SK-MEL-5 (cell line): ENCODE data around the gene SEMA5A. TPM values are rescaled to one million over a fixed set of nuclear protein-coding genes. Genes with fewer than 3 reads are reported as not detected.

Experiments
- DNase-seq: peaks from one replicate; pipeline ENCODE4 v3.0.0-alpha.2; 2016; ENCODE audit warnings: low read depth, low spot score
- in situ Hi-C: cut with HindIII; loops from 2 replicates; pipeline ENCODE4 v1.10.0; 2016; ENCODE audit warnings: low sequenced_read_pairs, high pct_unique_total_duplicates, low pct_unique_long_range_greater_than_20kb
- total RNA-seq: library from RNA; depleted of rRNA; stranded (reverse); fragments of >200 nt; shearing (Covaris generic); gene quantifications from 2 replicates; pipeline ENCODE4 v1.2.3, GENCODE V29; 2014

The SEMA5A gene
- total RNA-seq, 1 experiment from 2014 or later: 38.1 TPM

DNA sequence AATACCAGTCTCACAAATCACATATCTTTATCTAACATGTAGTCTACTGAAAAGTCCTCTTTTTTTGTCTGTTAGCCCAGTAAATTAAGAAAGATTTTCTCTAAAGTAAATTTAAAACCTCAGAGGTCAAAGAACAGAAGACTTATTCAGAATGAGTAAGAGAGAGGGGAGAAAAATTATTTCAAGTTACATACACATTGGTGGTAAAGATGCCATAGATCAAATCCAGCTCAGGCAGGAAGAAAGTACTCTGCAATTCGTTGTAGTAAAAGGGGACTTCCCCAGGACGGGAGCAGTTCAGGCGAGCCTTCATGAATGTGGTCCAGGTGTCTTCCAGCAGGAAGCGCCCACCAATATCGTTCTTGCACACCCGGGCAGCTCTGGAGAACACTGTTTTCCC is 344.1 kb downstream of the SEMA5A start:
- in situ Hi-C loops: no loop called here

DNA sequence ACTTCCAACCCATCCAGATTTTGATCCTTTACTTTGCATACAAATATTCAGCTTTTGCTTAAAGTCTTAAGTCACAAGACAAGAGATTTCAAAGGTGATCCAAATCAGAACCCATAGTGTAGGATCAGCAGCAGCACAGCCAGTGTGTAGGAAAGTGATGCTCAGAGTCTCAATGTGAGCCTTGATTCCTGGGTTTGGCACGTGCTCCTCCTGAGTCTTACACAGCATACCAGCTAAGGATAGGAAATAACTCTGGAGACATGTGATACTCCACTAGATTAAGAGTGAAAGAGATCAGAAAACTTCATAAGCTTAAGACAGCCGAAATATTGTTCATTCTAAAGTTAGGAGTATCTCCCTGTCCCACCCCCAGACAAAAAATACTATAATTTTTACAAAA is 344.9 kb downstream of the SEMA5A start:
- peak; percentile 58 for DNase-seq
- in situ Hi-C loops: no loop called here

More for the DNA sequence above, 344.1 kb downstream of the SEMA5A start:
- no peak for DNase-seq

DNA sequence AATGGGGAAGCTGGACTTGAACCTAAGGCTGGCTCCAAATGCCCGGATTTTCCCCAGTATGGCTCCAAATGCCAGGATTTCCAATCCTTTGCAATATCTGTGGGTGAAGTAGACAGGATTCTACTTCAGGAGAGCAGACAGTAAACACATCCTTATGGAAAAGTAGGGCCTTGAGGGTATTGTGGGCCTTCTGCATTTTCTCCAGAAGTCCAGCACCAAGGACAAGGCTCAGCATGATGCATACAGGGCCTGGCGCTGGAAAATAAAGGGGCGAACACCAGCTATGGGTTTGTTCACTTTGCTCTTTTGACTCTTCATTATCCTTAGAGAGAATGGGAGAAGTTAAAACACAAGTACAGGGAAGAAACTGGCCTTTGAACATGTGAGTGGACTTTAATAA is 347.5 kb downstream of the SEMA5A start:
- no peak for DNase-seq

GRCh38 chr5:9197881-9198260 is 348.0 kb downstream of the SEMA5A start:
- DNase-seq: no peak
- in situ Hi-C loops: no loop called here

More for the DNA sequence above, 347.5 kb downstream of the SEMA5A start:
- in situ Hi-C loops: no loop called here

- no peak for DNase-seq
- in situ Hi-C loops: no loop called here
These were observed 349.3 kb downstream of the SEMA5A start for GRCh38 chr5:9196403-9197227.

GRCh38 chr5:9194509-9194908 is 351.4 kb downstream of the SEMA5A start:
- in situ Hi-C loops: no loop called here
- no peak for DNase-seq

DNA sequence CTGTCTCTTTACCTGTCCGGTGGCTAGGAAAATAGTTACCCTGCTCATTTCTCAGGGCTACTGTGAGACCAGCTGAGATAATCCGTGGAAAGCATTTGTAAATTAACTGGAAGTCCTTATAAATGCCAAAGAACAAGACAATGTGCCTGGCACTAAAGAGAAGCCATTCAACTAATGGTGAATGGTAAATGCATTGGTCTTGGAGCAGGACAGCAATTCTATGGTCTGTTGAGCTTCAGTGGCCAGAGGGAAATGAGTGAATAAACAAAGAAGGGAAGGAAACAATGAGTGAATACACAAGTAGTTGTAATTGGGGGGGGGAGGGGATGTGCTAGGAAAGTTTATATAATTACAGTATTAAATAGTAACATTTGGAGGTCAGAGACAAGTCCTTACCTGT is 353.6 kb downstream of the SEMA5A start:
- in situ Hi-C loops: no loop called here
- peak; percentile 35 for DNase-seq

DNA sequence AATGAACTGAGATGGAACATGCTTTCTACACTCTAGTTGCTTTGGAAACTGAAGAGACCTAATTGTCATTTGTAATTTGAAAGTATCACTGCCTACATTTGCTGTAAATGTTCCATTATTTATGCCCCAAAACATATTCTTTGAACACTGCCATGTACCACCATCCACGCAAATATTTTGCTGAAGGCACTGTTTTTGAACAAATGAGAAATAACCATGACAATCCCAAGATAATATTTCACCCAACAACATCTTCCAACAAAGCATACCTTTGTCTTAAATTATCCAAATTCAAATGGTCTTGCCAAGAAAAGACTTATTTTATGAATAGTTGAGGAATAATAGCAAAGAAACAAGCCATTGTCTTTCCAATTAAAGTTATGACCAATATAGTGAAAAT is 356.2 kb downstream of the SEMA5A start:
- in situ Hi-C loops: no loop called here
- no peak for DNase-seq

GRCh38 chr5:9188956-9189355 is 356.9 kb downstream of the SEMA5A start:
- DNase-seq: no peak
- in situ Hi-C loops: no loop called here

GRCh38 chr5:9188131-9188530 is 357.7 kb downstream of the SEMA5A start:
- in situ Hi-C loops: no loop called here
- no peak for DNase-seq

GRCh38 chr5:9187614-9188013 is 358.3 kb downstream of the SEMA5A start:
- DNase-seq: no peak
- in situ Hi-C loops: no loop called here

GRCh38 chr5:9186069-9186468 is 359.8 kb downstream of the SEMA5A start:
- DNase-seq: no peak
- in situ Hi-C loops: no loop called here

DNA sequence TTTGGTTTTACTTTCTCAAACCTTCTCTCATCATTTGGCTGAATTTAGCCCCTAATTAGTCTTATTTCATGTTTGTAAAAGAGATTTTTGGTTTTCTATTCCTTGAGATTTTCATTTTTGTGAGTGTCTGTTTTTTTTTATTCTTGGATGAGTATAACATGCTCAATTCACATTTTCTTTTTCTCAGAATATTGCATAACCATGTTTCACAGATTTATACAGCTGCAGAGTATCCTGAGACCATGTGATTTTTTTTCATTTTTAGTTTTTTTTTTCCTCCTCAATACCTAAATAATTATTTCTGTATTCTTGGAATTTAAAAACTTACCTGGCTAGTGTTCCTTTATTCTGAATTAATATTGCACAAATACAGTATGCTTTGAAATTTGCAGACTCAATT is 361.9 kb downstream of the SEMA5A start:
- no peak for DNase-seq

GRCh38 chr5:9182899-9183695 is 362.8 kb downstream of the SEMA5A start:
- no peak for DNase-seq
- in situ Hi-C loops: no loop called here

More for the DNA sequence above, 361.9 kb downstream of the SEMA5A start:
- in situ Hi-C loops: no loop called here

DNA sequence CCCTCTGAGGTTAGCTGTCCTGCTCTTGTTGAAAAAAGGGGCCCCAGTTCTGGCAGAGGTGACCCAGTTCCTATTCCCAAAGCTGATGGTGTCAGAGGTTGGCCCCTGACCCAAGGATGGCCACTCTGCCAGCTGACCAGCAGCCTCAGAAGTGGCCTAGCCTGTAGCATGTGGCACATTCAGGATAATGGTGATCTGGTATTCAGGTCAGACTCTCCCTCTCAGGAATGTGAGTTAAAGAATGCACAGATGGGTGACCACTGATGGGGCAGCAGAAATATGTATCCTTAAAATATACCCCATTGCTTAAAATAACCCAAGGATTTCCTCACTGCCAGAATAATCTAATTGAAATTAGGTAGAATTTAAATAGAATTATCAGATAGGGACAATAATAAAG is 369.2 kb downstream of the SEMA5A start:
- in situ Hi-C loops: no loop called here
- DNase-seq: no peak

DNA sequence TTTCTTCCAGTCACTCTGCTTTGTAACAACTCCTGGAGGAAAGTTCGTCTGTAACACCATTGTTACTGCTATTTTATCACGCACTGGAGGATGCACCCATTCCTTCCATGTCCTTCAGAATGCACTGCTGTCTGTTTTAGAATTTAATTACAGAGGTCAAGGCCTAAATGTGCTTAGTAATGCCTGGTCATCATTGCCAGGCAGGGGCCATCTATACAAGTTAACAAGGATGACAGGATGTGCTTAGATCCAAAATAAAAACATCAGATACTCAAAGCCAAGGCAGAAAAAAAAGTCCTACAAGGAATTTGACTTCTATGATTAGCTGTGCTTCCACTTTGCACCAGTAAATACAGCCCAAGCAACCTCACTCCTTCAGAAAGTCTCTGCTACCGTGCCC is 371.4 kb downstream of the SEMA5A start:
- in situ Hi-C loops: no loop called here
- DNase-seq: no peak

GRCh38 chr5:9173281-9174048 is 372.4 kb downstream of the SEMA5A start:
- in situ Hi-C loops: no loop called here
- DNase-seq: peak; percentile 30

GRCh38 chr5:9170026-9170425 is 375.8 kb downstream of the SEMA5A start:
- in situ Hi-C loops: no loop called here
- no peak for DNase-seq
